Limb (tissue), 2 donors: ENCODE results near the gene GOT1.

Experiments
- DNase-seq, 2 donors: peaks; one replicate each; pipeline ENCODE4 v3.0.0-alpha.2; 2016; ENCODE audit errors: extremely low spot score in 2 of 2

Gene GOT1

DNA sequence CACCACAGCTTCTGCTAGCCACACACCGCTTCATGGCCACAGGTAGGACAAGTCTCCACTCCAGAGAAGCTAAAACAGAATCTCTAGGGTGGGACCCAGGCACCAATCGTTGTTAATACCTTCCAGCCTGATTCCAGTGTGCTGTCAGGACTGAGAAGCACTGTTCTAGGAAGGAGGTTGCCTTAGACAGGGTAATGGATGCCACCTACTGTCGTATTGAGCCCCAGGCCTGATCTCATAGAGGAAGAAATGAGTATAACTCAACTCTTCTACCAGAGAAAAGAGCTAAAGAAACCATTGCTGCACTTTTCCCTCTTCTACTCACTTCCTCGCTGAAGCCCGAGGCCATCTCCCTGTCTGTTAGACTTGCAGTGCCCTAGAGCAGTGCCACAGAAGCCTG is 69.5 kb downstream of the GOT1 start:
- no peak for DNase-seq

- DNase-seq, result no peak
Measured at GRCh38 chr10:99358101-99358500, 72.3 kb downstream of the GOT1 start.

GRCh38 chr10:99357691-99358090 is 72.7 kb downstream of the GOT1 start:
- DNase-seq, result no peak

GRCh38 chr10:99353182-99353581 is 77.2 kb downstream of the GOT1 start:
- DNase-seq, result no peak

GRCh38 chr10:99347672-99348071 is 82.8 kb downstream of the GOT1 start:
- DNase-seq, result no peak
